K562 (cell line): Measurements from ENCODE around the gene TPMT. TPM values are rescaled to one million over a fixed set of nuclear protein-coding genes. Genes with fewer than 3 reads are reported as not detected.

ENCODE experiments used
- FOS ChIP-seq: IDR thresholded peaks from 3 replicates; pipeline ENCODE4 v1.6.1; 2011; ENCODE audit not compliant: insufficient read length; ENCODE audit errors: extremely low read depth
- FOXK2 ChIP-seq, 2 experiments: fragments of 450-650 bp; IDR thresholded peaks in 1 of 2; conservative IDR thresholded peaks in 1 of 2; 2 replicates each; pipeline ENCODE4 v1.6.1; 2016; ENCODE audit warnings: low read depth in 2 of 2, mild to moderate bottlenecking in 1 of 2
- FOXO4 ChIP-seq: fragments of 450-650 bp; formaldehyde crosslinking; IDR thresholded peaks from 2 replicates; pipeline ENCODE4 v1.4.0; 2020; ENCODE audit warnings: mild to moderate bottlenecking, moderate library complexity
- FOXP1 ChIP-seq: sonication (generic); formaldehyde crosslinking; IDR thresholded peaks from 2 replicates; pipeline ENCODE4 v1.8.0; 2022; ENCODE audit warnings: mild to moderate bottlenecking, missing genetic modification reagents
- HSF4 ChIP-seq: fragments of 250-450 bp; sonication (Bioruptor Pico); IDR thresholded peaks from 2 replicates; pipeline ENCODE4 v2.1.2; 2022; ENCODE audit warnings: mild to moderate bottlenecking, moderate library complexity, borderline replicate concordance
- MCM7 ChIP-seq, 2 experiments: fragments of 450-650 bp; IDR thresholded peaks; 2 replicates each; pipeline ENCODE4 v1.6.1; 2016 to 2018
- NR2C2 ChIP-seq, 2 experiments: fragments of 200-800 bp in 1 of 2; sonication (Bioruptor generic) in 1 of 2; sonication (generic) in 1 of 2; formaldehyde crosslinking in 1 of 2; IDR thresholded peaks; 2 replicates each; pipeline versions ENCODE4 v1.6.1 to v1.8.0; 2016 to 2022; ENCODE audit warnings: mild to moderate bottlenecking in 1 of 2, missing compliant biosample characterization in 1 of 2, missing genetic modification characterization in 1 of 2, missing genetic modification reagents in 1 of 2
- PTTG1 ChIP-seq: fragments of 450-650 bp; IDR thresholded peaks from 2 replicates; pipeline ENCODE4 v1.6.1; 2016; ENCODE audit warnings: low read depth, mild to moderate bottlenecking, missing genetic modification characterization, missing compliant biosample characterization
- RBBP5 ChIP-seq: fragments of 200-600 bp; sonication (generic); IDR thresholded peaks from 2 replicates; pipeline ENCODE4 v1.6.1; 2012; ENCODE audit warnings: borderline replicate concordance, mild to moderate bottlenecking, low read length, control low read depth, inconsistent platforms; ENCODE audit not compliant: insufficient read depth, poor library complexity, severe bottlenecking
- RREB1 ChIP-seq: fragments of 250-450 bp; sonication (Bioruptor Pico); IDR thresholded peaks from 2 replicates; pipeline ENCODE4 v1.4.0; 2020
- SAFB ChIP-seq: fragments of 200-400 bp; formaldehyde crosslinking; IDR thresholded peaks from 2 replicates; pipeline ENCODE4 v1.6.1; 2017; ENCODE audit warnings: low read depth, low read length, borderline replicate concordance
- SP1 ChIP-seq: sonication (generic); formaldehyde crosslinking; IDR thresholded peaks from 2 replicates; pipeline ENCODE4 v1.8.1; 2022; ENCODE audit warnings: mild to moderate bottlenecking, missing genetic modification reagents
- ZNF511 ChIP-seq: sonication (generic); formaldehyde crosslinking; IDR thresholded peaks from 2 replicates; pipeline ENCODE4 v1.8.0; 2022; ENCODE audit warnings: mild to moderate bottlenecking, missing genetic modification reagents
- ZNF639 ChIP-seq, 2 experiments: fragments of 200-800 bp in 1 of 2; sonication (Bioruptor generic) in 1 of 2; sonication (generic) in 1 of 2; formaldehyde crosslinking in 1 of 2; IDR thresholded peaks in 1 of 2; conservative IDR thresholded peaks in 1 of 2; 2 replicates each; pipeline versions ENCODE4 v1.5.0 to v1.6.1; 2016 to 2020; ENCODE audit warnings: missing compliant biosample characterization in 1 of 2, missing genetic modification characterization in 1 of 2, missing genetic modification reagents in 1 of 2
- ZNF695 ChIP-seq: fragments of 450-650 bp; formaldehyde crosslinking; IDR thresholded peaks from 2 replicates; pipeline ENCODE4 v1.4.0; 2020; ENCODE audit warnings: mild to moderate bottlenecking, moderate library complexity
- ZNF717 ChIP-seq: fragments of 250-450 bp; sonication (Bioruptor Pico); IDR thresholded peaks from 2 replicates; pipeline ENCODE4 v1.5.0; 2021
- polyA plus RNA-seq, 8 experiments: library from polyadenylated mRNA; depleted of rRNA in 4 of 8; stranded (reverse) in 5 of 8; unstranded in 3 of 8; fragments of >200 nt; fragmentation: Nextera tagmentation in 2 of 8; fragmentation: Illumina TruSeq in 1 of 8; extraction: Ambion mirVana in 2 of 8; extraction: Trizol in 1 of 8; gene quantifications; 2 replicates each; pipeline versions ENCODE4 v1.2.1 to v1.2.3, GENCODE V29; 2011 to 2014; ENCODE audit warnings: inconsistent platforms in 1 of 8, missing spikeins in 1 of 8
- total RNA-seq, 7 experiments: library from RNA; depleted of rRNA in 6 of 7; stranded (reverse); fragments of >200 nt in 6 of 7; fragmentation: Illumina TruSeq in 2 of 7; extraction: Trizol in 2 of 7; gene quantifications; 2 replicates each; pipeline versions ENCODE4 v1.2.1 to v1.2.3, GENCODE V29; 2011 to 2021; ENCODE audit warnings: low replicate concordance in 1 of 7

The TPMT gene
- total and polyA plus RNA-seq, 9 of the 15 experiments (the other 6 are each of a cell fraction or from before 2014, with no cell fraction given): 24.2 to 67.4 (median 46.5) TPM

GRCh38 chr6:18155150-18155863, 430 bp upstream of the TPMT start, which contains the start of gene KDM1B (continued):
- TF ChIP-seq RREB1 (CRISPR knock-in tag) (0 out of 2 replicates have a peak, but pooled peaks have one; percentile 66), HSF4 (CRISPR knock-in tag) (no peak), NR2C2 (CRISPR knock-in tag; IDR thresholded peaks at IDR 0.05) (peak; percentile 48; the same call in 1 of the 2 replicates), NR2C2 (tag; IDR thresholded peaks at IDR 0.05) (peak; percentile 88; the same call in 1 of the 2 replicates), FOXP1 (peak; percentile 82; the same call in 1 of the 2 replicates), MCM7 (IDR thresholded peaks at IDR 0.05) (no peak), SP1 (CRISPR knock-in tag) (peak; percentile 94), FOXK2 (conservative IDR thresholded peaks at IDR 0.05 in 1 of 2, IDR thresholded peaks at IDR 0.05 in 1 of 2; ENCODE audit: low read depth in 2 of 2) (no peak), FOS (no peak), ZNF511 (no peak), ZNF695 (CRISPR knock-in tag) (0 out of 2 replicates have a peak, but pooled peaks have one; percentile 77), PTTG1 (tag) (no peak), ZNF717 (CRISPR knock-in tag) (no peak), RBBP5 (peak; percentile 78), ZNF639 (CRISPR knock-in tag; conservative IDR thresholded peaks at IDR 0.05 in 1 of 2, IDR thresholded peaks at IDR 0.05 in 1 of 2) (peak in 1 of 2 experiments; percentile 91; a peak in 2 of 4 replicates), FOXO4 (CRISPR knock-in tag) (0 out of 2 replicates have a peak, but pooled peaks have one; percentile 41), SAFB (peak; percentile 42; the same call in 1 of the 2 replicates)
